GM21529 (cell line): ENCODE data around the gene CAMK2D.
"Not testable (repeated sequence)": the region's sequence is repeated elsewhere in the genome, so short reads cannot be mapped to it uniquely, and the experiment has no call there.

Source experiments
- ATAC-seq: cut with Tn5 transposase; IDR thresholded peaks from one replicate; pipeline ENCODE4 v1.9.1; 2021; ENCODE audit not compliant: unreplicated experiment

Gene CAMK2D

DNA sequence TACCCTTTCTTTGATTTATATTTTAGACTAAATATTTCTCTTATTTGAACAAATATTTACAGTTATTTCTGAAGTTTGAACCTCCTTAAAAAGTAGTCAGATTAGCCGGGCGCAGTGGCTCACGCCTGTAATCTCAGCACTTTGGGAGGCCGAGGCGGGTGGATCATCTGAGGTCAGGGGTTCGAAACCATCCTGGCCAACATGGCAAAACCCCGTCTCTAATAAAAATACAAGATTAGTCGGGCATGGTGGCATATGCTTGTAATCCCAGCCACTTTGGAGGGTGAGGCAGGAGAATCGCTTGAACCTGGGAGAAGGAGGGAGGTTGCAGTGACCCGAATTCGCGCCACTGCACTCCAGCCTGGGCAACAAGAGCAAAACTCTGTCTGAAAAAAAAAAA is 2.4 kb upstream of the CAMK2D start:
- ATAC-seq, result not testable (repeated sequence)

- no peak for ATAC-seq
These were observed 1.4 kb upstream of the CAMK2D start for GRCh38 chr4:113763029-113763285.

DNA sequence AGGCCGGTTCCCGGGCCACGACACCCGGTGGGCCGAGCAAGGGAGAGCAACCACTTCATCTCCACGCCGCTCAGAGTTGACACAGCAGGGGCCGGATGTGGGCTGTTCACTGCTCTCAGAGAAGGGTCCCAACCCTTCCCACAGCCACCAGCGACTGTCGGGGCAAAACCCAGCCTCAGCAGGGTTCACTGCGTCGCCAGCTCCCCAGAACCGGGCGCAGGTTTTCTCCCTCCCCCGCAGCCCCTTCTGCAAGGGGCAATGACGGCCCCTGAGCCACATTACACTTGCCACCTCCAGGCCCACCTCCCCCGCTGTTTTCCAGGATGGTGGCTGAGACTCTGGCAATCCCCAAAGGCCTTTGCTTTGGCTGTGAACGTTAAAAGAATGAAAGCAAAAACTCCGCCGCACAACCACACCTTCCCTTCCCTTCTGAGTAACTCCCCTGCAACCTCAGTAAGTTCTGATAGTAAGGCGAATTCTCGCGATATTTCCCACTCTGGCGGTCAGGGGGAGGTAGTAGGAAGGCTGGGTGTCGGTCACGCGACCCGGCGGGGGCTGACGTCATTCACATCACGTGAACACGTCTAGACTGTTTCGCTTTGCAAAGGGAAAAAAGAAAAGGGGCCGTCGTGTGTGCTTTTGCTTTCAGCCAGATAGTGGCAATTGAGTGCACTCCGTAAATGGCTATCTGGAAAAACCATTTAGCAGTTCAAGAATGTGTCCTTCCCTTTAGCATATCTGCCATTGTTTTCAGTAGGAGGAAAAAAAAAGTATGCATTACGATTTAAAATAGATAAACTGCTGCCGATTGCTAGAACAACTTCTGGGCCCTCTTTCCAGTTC is 869 bp upstream of the CAMK2D start:
- ATAC-seq, result peak; percentile 66

- peak; percentile 22 for ATAC-seq
These were observed 531 bp downstream of the CAMK2D start for GRCh38 chr4:113760795-113761619.

DNA sequence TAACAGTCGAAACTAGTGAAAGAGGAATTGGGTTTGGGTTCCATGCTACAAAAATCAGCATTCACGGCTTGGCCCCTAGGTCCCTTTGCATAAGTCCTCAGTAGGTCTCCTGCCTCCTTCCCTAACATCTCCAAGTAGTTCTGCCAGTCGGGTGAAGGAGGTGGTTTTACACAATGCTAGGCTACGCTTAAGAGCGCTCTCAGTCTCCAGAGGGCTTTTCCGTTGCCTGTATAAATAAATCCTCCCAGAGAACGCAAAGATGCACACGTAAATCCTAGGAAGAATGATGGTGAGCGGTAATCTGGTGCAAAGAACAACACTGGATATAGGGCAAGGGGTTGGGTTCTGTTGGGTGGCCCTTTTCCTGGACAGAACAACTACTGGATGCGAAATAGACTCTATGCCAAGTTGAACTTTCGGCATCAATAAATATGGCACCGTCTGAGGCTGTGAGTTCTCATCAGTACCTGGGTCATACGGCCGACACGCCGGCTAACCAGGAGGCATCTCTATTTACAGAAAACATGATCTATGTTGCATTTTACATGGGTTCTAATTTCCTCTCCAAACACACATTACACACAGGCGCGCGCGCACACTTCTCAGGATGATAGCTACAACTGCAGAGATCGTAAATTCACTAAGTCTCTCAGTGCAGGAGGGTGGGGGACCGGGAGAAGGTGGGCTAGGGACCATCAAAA is 1.3 kb downstream of the CAMK2D start:
- no peak for ATAC-seq

DNA sequence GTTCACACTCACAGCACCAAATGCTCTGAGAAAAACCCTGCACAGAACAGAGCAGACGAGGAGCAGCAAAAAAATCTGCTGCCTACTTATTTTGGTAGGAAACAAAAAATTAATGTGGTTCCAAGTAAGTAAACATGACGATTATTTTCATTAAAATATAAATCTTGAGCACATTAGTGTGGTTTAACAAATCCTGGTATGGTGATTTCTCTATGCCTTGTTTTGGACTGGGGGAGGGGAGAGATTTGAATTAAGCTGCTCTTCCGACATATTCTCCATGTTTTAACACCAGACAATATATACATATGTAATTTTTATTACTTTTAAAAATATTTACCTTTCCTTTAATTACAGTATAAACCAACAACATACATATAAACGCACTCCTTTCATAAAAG is 1.8 kb downstream of the CAMK2D start:
- no peak for ATAC-seq

- ATAC-seq, result no peak
These were observed 3.2 kb downstream of the CAMK2D start for GRCh38 chr4:113758372-113758771.

DNA sequence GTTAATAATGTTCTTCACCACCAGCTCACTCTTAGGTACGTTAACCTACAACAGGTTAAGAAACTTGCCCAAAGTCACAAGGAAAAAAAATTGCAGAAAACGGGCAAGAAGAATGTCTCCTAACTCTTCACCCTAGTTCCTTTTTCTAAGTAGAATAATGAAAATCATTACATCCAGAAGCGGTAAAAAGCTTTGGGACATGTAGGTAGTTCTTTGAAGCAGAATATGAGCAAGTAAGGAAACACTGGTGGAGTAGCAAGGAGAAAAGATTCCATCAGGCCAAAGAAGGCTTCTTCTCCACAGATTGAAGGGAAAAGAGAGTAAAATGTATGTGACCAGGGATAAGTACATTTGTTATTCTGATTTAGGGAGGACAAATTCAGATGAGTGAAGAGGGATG is 4.1 kb downstream of the CAMK2D start:
- no peak for ATAC-seq

DNA sequence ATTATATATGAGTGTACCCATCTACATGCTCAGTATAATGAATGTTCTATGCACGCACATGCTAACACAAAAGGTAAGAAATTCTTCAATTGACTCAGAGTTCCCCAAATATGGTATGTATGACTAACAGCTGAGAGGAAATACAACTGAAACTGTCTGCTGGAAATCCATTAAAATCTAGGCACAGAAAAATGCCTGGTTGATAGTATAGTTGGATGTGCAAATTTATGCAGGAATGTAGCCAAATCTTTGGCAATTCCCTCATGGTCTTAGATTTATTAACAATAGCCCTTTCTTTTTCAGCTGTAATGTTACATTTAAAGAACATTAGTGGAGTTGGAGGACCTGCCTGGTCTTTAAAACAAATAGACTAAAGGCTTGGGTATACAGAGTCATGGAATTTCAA is 5.5 kb downstream of the CAMK2D start:
- ATAC-seq, result peak; percentile 83

DNA sequence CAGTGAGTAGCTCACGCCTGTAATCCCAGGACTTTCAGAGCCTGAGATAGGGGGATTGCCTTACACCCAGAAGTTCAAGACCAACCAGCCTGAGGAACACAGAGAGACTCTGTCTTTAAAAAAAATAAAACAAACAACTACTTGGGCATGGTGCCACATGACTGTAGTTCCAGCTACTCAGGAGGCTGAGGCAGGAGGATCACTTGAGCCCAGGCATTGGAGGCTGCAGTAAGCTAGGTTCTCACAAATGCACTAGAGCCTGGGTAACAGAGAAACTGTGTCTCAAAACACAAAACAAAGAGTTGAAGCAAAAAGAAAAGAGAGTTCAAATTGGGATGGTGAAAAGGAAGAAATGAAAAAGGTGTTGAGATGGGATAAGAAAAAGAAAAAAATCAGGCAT is 10.8 kb downstream of the CAMK2D start:
- ATAC-seq, result no peak

- ATAC-seq, result no peak
These were observed 11.2 kb downstream of the CAMK2D start for GRCh38 chr4:113750296-113750695.

GRCh38 chr4:113749178-113749577 is 12.4 kb downstream of the CAMK2D start:
- ATAC-seq, result no peak

DNA sequence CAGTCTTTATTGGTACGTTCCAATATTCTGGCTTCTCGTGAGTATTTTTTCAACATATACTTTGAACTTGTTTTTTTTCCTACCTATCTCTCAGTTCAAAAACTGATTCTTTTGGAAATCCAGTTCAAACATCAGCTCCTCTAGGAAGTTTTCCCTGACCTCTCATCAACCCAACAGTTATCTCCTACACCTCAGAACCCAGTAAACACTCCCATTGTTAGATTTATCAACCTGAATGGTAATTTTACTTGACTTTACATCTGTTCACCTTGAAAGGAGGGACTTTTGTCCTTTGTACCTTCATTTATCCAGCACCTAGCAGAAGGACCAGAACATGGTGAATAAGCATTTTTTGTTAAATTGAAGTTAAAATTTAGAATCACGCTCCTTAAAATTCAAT is 13.6 kb downstream of the CAMK2D start:
- ATAC-seq, result no peak

- ATAC-seq, result no peak
These were observed 15.8 kb downstream of the CAMK2D start for GRCh38 chr4:113745711-113746110.

- ATAC-seq, result no peak
These were observed 16.8 kb downstream of the CAMK2D start for GRCh38 chr4:113744667-113745240.

GRCh38 chr4:113743690-113744089 is 17.8 kb downstream of the CAMK2D start:
- ATAC-seq, result no peak

GRCh38 chr4:113742643-113743042 is 18.9 kb downstream of the CAMK2D start:
- no peak for ATAC-seq

- no peak for ATAC-seq
These were observed 19.6 kb downstream of the CAMK2D start for GRCh38 chr4:113741956-113742355.

- ATAC-seq, result no peak
These were observed 20.6 kb downstream of the CAMK2D start for GRCh38 chr4:113740857-113741379.

GRCh38 chr4:113739197-113739596 is 22.3 kb downstream of the CAMK2D start:
- no peak for ATAC-seq

DNA sequence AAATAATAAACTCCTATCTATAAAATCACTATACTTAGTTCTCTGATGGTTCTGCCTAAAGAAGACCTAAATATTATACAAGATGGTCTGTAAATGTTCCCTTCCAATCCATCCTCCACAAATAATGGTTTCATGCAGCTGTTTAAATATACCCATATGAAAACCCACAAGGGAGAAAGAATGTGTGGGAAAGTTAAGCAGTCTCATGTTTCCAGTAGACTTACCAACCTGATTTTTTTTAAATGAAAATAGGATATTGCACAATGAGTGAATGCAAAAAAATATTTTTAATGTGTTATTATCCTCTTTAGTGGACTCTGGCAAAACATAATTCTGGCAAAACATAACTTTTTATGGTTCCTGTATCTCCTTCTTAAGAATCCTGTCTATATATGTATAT is 23.3 kb downstream of the CAMK2D start:
- ATAC-seq, result no peak
